Stimulated activated CD4-positive, alpha-beta T cell treated with anti-CD3 and anti-CD28 coated beads, Interleukin-15, amount 100 ng/mL, for 48 hours (primary cell): ENCODE data around the gene DEDD2.

ENCODE experiments used
- DNase-seq, 2 donors: peaks; one replicate each; pipeline ENCODE4 v3.0.0-alpha.2; 2020; ENCODE audit warnings: low read depth in 2 of 2

Gene DEDD2

GRCh38 chr19:42199440-42200115, 17.9 kb downstream of the DEDD2 start:
- DNase-seq: peak in 1 of 2 donors; percentile 53

GRCh38 chr19:42198676-42199439, 18.6 kb downstream of the DEDD2 start:
- peak in 1 of 2 donors; percentile 39 for DNase-seq

- no peak for DNase-seq
Measured at GRCh38 chr19:42197375-42197817, 20.1 kb downstream of the DEDD2 start.

- DNase-seq: no peak
Measured at GRCh38 chr19:42196011-42197001, 21.2 kb downstream of the DEDD2 start.

GRCh38 chr19:42193706-42194105, 23.8 kb downstream of the DEDD2 start:
- no peak for DNase-seq

GRCh38 chr19:42193294-42193693, 24.2 kb downstream of the DEDD2 start:
- no peak for DNase-seq

GRCh38 chr19:42191855-42192254, 25.6 kb downstream of the DEDD2 start:
- peak in 1 of 2 donors; percentile 30 for DNase-seq

GRCh38 chr19:42191330-42191729, 26.1 kb downstream of the DEDD2 start:
- DNase-seq: no peak

GRCh38 chr19:42189133-42189532, 28.3 kb downstream of the DEDD2 start:
- no peak for DNase-seq

- no peak for DNase-seq
Measured at GRCh38 chr19:42188665-42189064, 28.8 kb downstream of the DEDD2 start.

- DNase-seq: no peak
Measured at GRCh38 chr19:42185277-42185676, 32.2 kb downstream of the DEDD2 start.

GRCh38 chr19:42184401-42184861, 33.0 kb downstream of the DEDD2 start:
- DNase-seq: peak; percentile 52 to 70

- no peak for DNase-seq
Measured at GRCh38 chr19:42178791-42179674, 38.4 kb downstream of the DEDD2 start.

- no peak for DNase-seq
Measured at GRCh38 chr19:42177686-42178019, 39.8 kb downstream of the DEDD2 start.

GRCh38 chr19:42176990-42177685, 40.3 kb downstream of the DEDD2 start:
- peak; percentile 51 to 69 for DNase-seq

GRCh38 chr19:42176649-42176989, 40.9 kb downstream of the DEDD2 start:
- peak in 1 of 2 donors; percentile 14 for DNase-seq

GRCh38 chr19:42175952-42176648, 41.4 kb downstream of the DEDD2 start:
- no peak for DNase-seq

GRCh38 chr19:42174958-42175734, 42.3 kb downstream of the DEDD2 start:
- DNase-seq: no peak

- no peak for DNase-seq
Measured at GRCh38 chr19:42174188-42174587, 43.3 kb downstream of the DEDD2 start.
